Measurements from ENCODE around the gene GGNBP2.

Gene GGNBP2

DNA sequence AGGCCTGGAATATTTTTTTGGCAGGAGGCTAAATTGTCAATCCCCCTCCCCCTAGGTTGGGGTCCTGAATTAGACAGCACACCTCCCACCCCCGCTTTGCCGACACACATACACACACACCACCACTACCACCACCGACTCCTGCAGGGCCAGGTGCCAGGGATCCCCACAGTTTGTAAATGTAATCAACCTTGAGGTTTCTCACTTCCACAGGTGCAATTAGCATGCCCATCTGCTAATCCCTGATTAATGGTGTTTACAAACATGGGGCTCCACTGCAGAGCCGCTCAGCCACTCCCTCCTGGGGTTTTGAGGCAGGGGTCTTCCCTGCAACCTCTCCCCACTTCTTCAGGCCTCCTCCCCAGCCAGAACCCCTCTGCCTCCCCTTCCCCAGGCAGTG, 68.4 kb downstream of the GGNBP2 start:
- TF ChIP-seq GABPA (IDR thresholded peaks at IDR 0.05; ENCODE audit: low read depth) (no peak), POLR2AphosphoS5 (IDR thresholded peaks at IDR 0.05; ENCODE audit: low read depth) (no peak), SPI1 (IDR thresholded peaks at IDR 0.05; ENCODE audit: borderline replicate concordance, low read depth) (no peak)
- TF ChIP-seq, protein P1, sequence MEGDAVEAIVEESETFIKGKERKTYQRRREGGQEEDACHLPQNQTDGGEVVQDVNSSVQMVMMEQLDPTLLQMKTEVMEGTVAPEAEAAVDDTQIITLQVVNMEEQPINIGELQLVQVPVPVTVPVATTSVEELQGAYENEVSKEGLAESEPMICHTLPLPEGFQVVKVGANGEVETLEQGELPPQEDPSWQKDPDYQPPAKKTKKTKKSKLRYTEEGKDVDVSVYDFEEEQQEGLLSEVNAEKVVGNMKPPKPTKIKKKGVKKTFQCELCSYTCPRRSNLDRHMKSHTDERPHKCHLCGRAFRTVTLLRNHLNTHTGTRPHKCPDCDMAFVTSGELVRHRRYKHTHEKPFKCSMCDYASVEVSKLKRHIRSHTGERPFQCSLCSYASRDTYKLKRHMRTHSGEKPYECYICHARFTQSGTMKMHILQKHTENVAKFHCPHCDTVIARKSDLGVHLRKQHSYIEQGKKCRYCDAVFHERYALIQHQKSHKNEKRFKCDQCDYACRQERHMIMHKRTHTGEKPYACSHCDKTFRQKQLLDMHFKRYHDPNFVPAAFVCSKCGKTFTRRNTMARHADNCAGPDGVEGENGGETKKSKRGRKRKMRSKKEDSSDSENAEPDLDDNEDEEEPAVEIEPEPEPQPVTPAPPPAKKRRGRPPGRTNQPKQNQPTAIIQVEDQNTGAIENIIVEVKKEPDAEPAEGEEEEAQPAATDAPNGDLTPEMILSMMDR (IDR thresholded peaks at IDR 0.05; ENCODE audit: insufficient read depth, low read length) = no peak
- TF ChIP-seq, protein P2, sequence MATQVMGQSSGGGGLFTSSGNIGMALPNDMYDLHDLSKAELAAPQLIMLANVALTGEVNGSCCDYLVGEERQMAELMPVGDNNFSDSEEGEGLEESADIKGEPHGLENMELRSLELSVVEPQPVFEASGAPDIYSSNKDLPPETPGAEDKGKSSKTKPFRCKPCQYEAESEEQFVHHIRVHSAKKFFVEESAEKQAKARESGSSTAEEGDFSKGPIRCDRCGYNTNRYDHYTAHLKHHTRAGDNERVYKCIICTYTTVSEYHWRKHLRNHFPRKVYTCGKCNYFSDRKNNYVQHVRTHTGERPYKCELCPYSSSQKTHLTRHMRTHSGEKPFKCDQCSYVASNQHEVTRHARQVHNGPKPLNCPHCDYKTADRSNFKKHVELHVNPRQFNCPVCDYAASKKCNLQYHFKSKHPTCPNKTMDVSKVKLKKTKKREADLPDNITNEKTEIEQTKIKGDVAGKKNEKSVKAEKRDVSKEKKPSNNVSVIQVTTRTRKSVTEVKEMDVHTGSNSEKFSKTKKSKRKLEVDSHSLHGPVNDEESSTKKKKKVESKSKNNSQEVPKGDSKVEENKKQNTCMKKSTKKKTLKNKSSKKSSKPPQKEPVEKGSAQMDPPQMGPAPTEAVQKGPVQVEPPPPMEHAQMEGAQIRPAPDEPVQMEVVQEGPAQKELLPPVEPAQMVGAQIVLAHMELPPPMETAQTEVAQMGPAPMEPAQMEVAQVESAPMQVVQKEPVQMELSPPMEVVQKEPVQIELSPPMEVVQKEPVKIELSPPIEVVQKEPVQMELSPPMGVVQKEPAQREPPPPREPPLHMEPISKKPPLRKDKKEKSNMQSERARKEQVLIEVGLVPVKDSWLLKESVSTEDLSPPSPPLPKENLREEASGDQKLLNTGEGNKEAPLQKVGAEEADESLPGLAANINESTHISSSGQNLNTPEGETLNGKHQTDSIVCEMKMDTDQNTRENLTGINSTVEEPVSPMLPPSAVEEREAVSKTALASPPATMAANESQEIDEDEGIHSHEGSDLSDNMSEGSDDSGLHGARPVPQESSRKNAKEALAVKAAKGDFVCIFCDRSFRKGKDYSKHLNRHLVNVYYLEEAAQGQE (IDR thresholded peaks at IDR 0.05; ENCODE audit: insufficient replicate concordance, low read depth) = no peak
- Histone ChIP-seq H3K27ac (replicated peaks) (no peak overlapping the region), H3K27me3 (ENCODE audit: insufficient read depth, poor library complexity, severe bottlenecking) (no peaks in the 10 kb centered on the region), H3K4me3 (replicated peaks; ENCODE audit: insufficient read depth, low read length) (no peak overlapping the region)
- no peak for DNase-seq (ENCODE audit: low read depth in 1 of 2, low spot score in 1 of 2)

DNA sequence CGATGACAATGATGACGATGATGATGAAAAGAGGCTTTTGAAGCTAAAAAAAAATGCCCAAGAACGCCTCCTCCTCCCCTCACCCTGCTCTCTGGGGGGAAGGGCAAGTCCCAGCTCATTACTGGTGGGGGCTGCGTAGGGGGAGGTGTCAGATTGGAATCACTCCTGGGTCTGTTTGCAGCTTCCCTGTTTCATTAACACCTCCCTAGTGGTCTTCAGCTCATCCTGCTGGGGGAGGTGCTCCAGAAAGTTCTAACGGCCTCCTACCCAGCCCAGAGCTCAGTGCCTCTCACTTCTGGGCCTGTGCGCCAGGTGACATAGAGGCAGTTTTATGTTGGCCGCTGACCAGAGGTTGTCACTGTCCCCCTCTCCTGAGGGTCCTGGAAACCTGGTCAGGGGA, 69.4 kb downstream of the GGNBP2 start:
- Histone ChIP-seq H3K4me3 (replicated peaks; ENCODE audit: insufficient read depth, low read length) (no peak overlapping the region), H3K27me3 (ENCODE audit: insufficient read depth, poor library complexity, severe bottlenecking) (no peaks in the 10 kb centered on the region), H3K27ac (replicated peaks) (no peak overlapping the region)
- no peak for DNase-seq (ENCODE audit: low read depth in 1 of 2, low spot score in 1 of 2)
- TF ChIP-seq GABPA (IDR thresholded peaks at IDR 0.05; ENCODE audit: low read depth) = no peak

- H3K27me3 ChIP-seq (ENCODE audit: insufficient read depth, poor library complexity, severe bottlenecking) = no peaks in the 10 kb centered on the region
- H3K27ac ChIP-seq (replicated peaks) = no peak overlapping the region
- DNase-seq (ENCODE audit: low read depth in 1 of 2, low spot score in 1 of 2) = no peak
- no peak overlapping the region for H3K4me3 ChIP-seq (replicated peaks; ENCODE audit: insufficient read depth, low read length)
- TF ChIP-seq POLR2AphosphoS5 (IDR thresholded peaks at IDR 0.05; ENCODE audit: low read depth) = no peak
- TF ChIP-seq, protein P2 (IDR thresholded peaks at IDR 0.05; ENCODE audit: insufficient replicate concordance, low read depth) = no peak
- TF ChIP-seq GABPA (IDR thresholded peaks at IDR 0.05; ENCODE audit: low read depth) = no peak
- TF ChIP-seq SPI1 (IDR thresholded peaks at IDR 0.05; ENCODE audit: borderline replicate concordance, low read depth) = no peak
- TF ChIP-seq, protein P1 (IDR thresholded peaks at IDR 0.05; ENCODE audit: insufficient read depth, low read length) = no peak
Observed at GRCh38 chr17:36614933-36615332, 70.2 kb downstream of the GGNBP2 start.

DNA sequence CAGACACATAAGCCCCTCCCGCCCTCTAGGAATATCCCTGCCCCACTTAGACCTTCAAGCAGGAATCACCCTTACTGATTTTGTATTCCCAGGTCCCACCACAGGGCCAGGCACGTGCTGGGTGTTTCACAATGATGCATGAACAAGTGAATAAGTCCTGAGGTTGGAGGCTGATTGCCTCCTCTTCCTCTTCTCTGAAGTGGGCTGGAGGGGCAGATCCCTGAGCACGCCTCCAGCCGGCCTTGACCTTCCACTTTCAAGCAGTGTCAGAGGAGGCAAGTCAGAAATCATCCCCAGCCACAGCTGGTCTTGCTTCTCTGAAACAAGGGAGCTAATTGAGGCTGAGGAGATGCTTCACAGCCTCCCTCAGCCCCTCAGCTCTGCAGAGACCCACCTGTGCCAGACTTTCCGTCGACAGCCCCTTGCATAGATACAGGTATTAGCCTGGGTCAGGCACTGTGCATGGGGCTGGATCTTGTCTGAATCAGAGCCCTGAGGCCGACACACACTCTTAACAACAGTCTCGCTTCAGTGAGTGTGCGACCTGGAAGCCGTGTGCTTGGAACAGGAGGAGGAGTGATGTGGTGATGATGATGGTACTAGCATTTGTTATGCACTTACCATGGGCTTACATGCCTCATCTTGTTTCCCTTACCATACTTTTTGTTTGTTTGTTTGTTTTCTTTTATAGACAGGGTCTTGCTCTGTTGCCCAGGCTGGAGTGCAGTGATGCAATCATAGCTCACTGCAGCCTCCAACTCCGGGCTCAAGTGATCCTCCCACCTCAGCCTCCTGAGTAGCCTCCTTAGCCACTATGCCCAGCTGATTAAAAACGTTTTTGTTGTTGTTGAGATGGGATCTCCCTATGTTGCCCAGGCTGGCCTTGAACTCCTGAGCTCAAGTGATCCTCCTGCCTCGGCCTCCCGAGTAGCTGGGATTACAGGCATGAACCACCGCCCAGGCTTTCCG, 71.6 kb downstream of the GGNBP2 start:
- Histone ChIP-seq H3K27me3 (ENCODE audit: insufficient read depth, poor library complexity, severe bottlenecking) (no peaks in the 10 kb centered on the region), H3K4me3 (replicated peaks; ENCODE audit: insufficient read depth, low read length) (no peak overlapping the region), H3K27ac (replicated peaks) (no peak overlapping the region)
- TF ChIP-seq, protein P2 (IDR thresholded peaks at IDR 0.05; ENCODE audit: insufficient replicate concordance, low read depth) = no peak
- TF ChIP-seq, protein P1 (IDR thresholded peaks at IDR 0.05; ENCODE audit: insufficient read depth, low read length) = no peak
- no peak for TF ChIP-seq GABPA (IDR thresholded peaks at IDR 0.05; ENCODE audit: low read depth)
- no peak for TF ChIP-seq POLR2AphosphoS5 (IDR thresholded peaks at IDR 0.05; ENCODE audit: low read depth)
- TF ChIP-seq SPI1 (IDR thresholded peaks at IDR 0.05; ENCODE audit: borderline replicate concordance, low read depth) = no peak
- peak in 1 of 2 experiments; percentile 16 for DNase-seq (ENCODE audit: low read depth in 1 of 2, low spot score in 1 of 2)
